Activated CD4-positive, CD25-positive, alpha-beta regulatory T cell treated with anti-CD3 and anti-CD28 coated beads, Interleukin-2, amount 50 U/mL, for 16 hours (primary cell): ENCODE results near the gene RPS15.

Experiments used
- DNase-seq: peaks from one replicate; pipeline ENCODE4 v3.0.0-alpha.2; 2020; ENCODE audit warnings: low read depth, low spot score

The RPS15 gene

DNA sequence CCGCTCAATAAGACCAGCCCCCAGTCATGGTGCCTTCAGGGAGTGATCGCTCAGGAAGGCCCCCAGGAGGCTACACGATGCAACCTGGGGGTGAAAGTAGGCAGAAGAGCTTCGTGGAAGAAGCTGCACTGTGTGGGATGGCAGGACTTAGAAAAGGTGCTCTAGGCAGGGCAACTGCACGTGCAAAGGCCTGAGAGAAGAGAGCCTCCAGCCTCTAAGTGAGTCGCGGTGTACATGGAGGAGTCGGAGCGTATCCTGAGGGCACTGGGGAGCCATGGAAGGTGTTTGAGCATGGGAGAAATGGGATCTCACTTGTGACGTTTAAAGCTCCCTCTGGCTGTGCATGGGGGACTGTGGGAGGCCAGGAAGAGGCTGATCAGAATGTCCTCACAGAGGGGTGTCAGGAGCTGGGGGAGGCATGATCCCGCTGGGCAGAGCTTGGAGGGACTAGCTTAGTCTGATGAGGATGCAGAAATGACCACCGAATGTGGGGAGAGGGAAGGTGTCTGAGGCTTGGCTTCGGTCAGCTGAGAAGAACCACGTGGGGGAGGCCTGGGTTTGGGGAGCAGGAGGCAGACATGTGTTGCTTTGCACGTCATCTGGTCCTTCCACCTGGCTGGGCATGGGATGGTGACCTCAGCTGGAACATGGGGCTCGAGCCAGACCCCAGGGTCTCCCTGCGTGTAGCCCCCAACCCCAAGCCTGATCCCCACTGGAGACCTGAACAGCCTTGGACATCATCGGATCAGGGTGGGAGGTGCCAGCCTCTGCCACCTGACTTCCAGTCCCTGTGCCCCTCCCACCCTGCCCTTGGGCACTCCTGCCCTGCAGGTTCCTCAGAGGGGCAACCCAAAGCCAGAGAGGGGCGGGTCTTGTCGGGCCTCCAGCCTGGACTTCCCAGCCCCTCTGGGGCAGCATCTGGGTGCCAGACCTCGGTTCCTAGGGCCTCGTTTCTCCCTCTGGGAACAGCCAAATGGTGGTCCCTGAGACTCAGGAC, 12.8 kb downstream of the RPS15 start:
- no peak for DNase-seq

DNA sequence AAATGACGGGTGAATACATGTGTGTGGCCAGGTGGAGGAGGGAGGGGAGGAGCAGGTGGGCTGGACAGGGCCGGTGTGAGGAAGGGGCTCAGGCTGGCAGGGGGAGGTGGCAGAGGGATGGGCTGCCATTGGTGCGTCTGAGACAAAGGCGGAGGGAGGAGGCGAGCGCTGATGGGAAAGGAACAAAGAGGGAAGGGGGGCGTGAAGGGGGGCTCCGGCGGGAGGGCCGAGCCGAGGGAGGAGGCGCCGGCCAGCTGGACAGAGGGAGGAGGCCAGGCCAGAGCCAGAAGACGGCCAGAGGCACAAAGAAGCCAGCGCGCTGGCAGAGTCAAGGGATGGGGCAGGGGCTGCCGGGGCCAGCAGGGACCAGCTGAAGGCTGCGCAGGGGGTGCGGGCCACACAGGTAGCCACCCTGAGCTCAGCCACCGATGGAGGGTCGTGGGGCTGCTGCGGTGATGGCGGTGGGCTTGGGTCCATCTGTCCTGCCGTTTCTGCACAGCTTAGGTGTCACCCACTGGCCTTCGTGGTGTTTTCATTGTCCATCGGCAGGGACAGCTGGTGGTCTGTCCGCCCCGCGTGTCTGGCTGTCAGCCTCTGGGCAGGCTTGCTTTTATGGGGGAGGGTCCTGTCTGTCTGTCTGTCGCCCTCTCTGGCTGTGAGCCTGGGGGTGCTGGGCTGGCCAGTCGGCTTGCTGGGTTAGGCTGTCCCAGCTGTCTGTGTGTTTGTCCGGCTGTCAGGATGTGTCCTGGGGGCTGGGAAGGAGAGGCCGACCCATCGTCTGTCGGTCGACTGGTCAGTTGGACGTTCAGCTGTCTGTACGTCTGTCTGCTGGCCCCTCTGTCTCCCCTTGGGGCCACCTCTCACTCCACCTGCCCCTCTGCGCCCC, 14.0 kb downstream of the RPS15 start:
- no peak for DNase-seq

DNA sequence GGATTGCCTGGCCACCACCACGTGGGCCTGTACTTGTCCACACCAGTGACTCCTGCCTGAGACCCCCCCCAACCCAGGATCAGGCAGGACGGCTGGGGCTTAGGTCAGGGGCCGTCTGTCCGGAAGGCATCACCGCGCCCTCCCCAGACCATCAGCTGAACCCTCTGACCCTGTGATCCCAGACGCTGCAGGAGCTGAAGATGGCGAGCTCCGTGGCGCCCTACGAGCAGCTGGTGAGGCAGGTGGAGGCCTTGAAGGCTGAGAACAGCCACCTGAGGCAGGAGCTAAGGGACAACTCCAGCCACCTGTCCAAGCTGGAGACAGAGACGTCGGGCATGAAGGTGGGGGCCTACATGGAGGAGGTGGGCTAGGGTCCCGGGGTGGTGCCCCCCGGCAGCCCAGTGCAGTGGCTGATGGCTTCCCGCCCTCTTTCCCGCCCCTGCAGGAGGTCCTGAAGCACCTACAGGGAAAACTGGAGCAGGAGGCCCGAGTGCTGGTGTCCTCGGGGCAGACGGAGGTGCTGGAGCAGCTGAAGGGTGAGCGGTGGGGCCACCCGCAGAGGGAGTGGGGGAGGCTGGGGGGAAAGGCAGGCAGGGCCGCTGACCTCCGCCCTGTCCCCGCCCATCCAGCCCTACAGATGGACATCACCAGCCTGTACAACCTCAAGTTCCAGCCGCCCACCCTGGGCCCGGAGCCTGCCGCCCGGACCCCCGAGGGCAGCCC, 14.8 kb downstream of the RPS15 start:
- no peak for DNase-seq

DNA sequence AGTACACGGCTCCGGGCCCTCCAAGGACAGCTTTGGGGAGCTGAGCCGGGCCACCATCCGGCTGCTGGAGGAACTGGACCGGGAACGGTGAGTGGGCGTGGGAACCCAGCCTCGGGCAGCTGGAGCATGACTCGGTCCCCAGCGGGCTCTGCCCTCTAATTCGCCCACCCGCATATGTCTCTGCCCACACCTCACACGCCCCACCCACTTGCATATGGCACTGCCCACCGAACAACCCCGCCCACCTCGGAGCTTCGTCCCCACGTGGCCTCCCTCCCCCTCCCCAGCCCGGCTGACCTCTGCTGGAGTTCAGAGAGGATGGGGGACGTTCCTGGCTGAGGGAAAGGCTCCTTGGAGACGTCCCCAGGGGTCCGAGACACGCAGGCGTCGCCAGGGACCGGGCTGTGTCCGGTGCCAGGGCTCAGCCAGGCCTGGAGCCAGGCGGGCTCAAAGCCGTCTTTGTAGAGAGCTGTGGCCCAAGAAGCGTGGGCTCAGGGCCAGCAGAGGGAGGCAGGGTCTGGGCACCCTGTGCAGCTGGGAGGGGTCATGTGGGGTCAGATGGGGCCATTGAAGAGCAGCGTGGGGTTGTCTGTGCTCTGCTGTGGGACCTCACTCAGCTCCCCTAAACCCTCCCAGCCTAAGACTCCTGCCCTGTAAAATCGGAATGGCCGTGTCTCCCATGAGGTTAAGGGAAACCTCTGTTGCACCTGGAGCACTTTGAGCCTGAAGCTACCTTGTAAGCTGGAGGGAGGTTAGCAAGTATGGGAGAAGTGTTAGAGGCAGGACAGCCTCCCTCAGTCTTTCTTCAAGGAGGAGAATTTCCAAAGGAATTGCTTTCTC, 15.5 kb downstream of the RPS15 start:
- no peak for DNase-seq

DNA sequence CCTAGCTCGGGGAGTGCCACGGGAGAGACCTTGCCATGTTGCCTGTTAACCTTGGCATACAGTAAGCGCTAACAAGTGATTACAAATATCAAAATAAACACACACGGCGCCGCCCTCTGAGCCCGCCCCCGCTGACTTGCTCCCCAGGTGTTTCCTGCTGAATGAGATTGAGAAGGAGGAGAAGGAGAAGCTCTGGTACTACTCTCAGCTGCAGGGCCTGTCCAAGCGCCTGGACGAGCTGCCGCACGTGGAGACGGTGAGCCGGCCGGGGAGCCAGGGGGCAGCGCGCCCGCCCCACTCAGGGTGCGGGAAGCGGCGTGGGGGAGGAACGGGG, 16.8 kb downstream of the RPS15 start:
- no peak for DNase-seq

DNA sequence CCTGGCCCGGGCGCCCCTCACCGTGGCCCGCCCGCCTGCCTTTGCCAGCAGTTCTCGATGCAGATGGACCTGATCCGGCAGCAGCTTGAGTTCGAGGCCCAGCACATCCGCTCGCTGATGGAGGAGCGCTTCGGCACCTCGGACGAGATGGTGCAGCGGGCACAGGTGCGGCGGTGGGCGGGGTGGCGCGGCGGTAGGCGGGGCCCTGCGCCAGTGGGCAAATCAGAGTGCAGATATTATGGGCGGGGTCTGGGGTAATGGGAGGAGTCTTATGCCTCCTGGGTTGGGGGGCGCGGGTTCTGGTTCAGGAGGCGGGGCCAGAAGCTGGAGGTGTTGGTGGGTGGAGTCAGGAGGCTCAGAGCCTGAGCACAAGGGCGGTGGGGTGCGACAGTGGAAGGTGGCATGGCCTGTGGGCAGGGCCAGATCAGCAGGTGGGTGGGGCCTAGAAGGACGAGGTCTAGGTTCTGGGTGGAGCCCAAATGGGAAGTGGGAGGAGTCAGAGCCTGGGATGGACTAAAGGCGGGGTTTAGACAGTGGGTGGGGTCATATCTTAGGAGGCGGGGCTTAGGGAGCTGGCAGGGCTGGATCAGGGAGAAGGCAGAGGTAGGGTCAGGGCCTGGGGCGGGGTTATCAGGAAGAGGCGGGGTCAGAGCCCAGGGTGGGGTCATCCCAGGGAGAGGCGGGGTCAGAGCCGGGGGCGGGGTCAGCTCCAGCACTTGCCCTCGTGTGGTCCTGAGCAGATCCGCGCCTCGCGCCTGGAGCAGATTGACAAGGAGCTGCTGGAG, 17.3 kb downstream of the RPS15 start:
- DNase-seq, result no peak

DNA sequence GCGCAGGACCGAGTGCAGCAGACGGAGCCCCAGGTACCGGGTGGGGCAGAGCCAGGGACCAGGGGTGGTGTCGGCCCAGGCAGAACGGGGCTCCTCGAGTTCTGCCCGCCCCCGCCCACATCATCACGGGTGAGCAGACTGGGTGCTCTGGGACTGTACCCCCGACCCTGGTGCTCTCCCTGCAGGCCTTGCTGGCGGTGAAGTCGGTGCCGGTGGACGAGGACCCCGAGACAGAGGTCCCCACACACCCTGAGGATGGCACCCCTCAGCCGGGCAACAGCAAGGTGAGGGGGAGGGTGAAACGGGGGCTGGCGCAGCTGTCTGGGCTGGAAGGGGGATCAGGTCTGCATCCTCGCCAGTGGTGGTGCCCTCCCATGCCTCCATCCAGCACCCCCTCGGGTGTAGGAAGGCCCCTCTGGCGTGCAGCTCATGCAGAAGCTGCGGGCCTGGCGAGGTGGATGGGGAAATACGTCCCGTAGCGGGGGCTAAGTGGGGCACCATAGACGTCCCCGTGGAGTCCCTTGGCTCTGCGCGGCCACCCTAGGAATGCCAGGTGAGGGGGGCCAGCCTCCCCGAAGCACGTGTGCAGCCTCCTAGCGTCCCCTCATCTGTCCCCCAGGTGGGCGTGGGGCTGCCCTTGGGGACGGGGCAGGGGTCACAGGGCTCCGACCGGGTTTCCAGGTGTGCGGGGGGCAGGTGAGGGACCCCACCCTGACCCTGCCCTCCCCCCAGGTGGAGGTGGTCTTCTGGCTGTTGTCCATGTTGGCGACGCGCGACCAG, 18.1 kb downstream of the RPS15 start:
- DNase-seq, result no peak

DNA sequence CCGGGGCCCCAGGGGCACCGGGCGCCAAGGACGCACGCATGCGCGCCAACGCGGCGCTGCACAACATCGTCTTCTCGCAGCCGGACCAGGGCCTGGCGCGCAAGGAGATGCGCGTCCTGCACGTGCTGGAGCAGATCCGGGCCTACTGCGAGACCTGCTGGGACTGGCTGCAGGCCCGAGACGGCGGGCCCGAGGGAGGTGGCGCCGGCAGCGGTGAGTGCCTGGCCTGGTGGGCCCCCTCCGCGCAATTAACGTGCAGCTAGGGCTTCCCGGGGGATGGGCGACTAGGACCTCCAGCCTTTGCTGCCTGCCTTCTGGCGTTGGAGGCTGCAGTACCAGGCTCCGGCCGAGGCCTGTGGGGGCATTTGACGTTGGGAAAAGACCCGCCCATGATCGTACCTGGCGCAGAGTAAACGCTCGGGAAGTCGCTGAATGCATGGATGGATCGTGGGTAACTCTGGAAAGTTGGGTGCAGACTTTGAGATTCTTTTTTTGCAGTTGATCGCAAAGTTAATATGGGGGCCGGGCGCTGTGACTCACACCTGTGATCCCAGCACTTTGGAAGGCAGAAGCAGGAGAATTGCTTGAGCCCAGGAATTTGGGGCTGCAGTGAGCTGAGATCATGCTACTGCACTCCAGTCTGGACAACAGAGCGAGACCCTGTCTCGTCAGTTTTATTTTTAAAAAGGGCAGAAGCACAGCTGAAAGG, 19.0 kb downstream of the RPS15 start:
- no peak for DNase-seq

DNA sequence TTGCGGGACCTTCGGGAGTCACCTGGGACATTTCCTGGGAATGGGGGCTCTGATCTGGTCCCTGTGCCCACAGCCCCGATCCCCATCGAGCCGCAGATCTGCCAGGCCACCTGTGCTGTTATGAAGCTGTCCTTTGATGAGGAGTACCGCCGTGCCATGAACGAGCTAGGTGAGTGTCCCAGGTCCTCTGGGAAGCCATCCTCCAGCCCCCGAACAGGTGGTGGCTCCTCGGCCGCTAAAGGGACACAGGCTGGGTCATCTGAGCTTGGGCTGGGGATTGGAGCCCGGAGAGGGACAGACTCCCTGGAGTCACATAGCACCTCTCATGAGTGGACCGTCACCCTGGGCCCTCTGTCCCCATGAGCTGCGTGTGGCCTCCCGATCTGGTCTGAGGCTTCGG, 19.7 kb downstream of the RPS15 start:
- DNase-seq, result no peak

DNA sequence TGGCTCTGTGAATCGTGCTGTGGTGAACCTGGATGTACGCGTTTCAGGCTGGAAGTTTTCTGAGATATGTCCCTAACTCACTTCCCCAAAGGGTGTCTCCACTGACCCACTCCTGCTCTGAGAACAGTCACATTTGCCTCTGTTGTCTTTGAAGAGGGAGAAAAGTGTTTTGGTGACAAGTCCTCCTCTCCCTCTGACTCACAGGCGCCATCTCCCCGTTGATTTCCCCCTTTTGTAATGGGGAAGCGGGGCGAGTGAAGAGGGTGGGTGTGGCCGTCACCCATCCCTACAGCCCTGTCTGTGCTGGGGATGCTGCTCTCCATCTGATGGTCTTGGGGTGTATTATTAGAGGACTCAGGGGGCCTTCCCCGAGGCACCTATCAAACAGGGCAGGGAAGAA, 21.3 kb downstream of the RPS15 start:
- DNase-seq, result no peak

DNA sequence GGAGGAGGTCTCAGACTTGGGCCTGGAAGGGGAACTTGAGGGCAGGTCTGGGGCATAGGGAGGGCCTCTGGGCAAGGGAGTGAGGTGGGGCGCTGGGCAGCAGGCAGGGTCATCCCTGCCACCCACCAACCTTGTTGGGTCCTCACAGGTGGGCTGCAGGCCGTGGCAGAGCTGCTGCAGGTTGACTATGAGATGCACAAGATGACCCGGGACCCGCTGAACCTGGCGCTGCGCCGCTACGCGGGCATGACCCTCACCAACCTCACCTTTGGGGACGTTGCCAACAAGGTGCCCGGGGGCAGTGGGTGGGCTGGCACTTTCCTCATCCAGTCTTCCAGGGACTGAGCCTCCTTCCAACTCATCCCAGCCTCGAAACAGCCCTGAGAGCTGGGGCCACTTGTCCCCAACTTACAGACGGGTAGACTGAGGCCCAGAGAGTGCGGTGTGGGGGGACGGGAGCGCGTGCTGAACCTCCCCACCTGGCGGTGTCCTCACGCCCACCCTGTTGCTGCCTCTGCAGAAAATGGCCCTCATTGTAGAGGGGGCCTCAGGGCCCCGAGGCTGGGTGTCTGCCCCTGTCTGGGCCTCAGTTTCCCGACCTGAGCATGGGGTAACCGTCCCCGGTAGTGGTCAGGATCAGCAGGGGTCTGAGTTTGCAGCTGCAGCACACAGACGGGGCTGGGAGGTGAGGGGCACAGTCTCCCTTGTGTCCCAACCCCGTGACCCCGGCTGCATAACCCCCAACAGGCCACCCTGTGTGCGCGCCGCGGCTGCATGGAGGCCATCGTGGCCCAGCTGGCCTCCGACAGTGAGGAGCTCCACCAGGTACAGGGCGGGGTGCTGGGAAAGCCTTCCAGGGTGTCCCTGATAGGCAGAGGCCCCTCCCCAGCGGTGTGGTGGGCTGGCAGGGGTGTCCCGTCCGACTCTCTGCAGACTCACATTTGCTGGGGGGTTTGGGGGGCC, 22.1 kb downstream of the RPS15 start:
- DNase-seq, result no peak

DNA sequence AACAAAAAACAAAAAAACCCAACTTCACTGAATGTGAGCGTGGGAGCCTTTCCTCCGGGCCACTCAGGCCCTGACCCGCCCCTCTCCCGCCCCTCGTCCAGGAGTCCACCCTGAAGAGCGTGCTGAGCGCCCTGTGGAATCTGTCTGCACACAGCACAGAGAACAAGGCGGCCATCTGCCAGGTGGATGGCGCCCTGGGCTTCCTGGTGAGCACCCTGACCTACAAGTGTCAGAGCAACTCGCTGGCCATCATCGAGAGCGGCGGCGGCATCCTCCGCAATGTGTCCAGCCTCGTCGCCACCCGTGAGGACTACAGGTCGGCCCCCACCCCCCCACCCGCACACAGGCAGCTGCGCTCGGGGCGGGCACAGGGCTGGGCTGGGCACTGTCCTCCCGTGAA, 23.7 kb downstream of the RPS15 start:
- no peak for DNase-seq

DNA sequence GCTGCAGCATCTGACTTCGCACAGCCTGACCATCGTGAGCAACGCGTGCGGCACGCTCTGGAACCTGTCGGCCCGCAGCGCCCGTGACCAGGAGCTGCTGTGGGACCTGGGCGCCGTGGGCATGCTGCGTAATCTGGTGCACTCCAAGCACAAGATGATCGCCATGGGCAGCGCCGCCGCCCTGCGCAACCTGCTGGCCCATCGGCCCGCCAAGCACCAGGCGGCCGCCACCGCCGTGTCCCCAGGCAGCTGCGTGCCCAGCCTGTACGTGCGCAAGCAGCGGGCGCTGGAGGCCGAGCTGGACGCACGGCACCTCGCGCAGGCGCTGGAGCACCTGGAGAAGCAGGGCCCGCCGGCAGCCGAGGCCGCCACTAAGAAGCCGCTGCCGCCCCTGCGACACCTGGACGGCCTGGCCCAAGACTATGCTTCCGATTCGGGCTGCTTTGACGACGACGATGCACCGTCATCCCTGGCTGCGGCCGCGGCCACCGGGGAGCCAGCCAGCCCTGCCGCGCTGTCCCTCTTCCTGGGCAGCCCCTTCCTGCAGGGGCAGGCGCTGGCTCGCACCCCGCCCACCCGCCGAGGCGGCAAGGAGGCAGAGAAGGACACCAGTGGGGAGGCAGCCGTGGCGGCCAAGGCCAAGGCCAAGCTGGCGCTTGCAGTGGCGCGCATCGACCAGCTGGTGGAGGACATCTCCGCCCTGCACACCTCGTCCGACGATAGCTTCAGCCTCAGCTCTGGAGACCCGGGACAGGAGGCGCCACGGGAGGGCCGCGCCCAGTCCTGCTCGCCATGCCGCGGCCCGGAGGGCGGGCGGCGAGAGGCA, 27.2 kb downstream of the RPS15 start:
- DNase-seq, result no peak

DNA sequence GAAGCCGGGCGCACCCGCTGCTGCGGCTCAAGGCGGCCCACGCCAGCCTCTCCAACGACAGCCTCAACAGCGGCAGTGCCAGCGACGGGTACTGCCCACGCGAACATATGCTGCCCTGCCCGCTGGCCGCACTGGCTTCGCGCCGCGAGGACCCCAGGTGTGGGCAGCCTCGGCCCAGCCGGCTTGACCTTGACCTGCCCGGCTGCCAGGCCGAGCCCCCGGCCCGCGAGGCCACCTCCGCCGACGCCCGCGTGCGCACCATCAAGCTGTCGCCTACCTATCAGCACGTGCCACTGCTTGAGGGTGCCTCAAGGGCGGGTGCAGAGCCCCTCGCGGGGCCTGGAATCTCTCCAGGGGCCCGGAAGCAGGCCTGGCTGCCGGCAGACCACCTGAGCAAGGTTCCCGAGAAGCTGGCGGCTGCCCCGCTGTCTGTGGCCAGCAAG, 27.8 kb downstream of the RPS15 start:
- DNase-seq, result no peak

DNA sequence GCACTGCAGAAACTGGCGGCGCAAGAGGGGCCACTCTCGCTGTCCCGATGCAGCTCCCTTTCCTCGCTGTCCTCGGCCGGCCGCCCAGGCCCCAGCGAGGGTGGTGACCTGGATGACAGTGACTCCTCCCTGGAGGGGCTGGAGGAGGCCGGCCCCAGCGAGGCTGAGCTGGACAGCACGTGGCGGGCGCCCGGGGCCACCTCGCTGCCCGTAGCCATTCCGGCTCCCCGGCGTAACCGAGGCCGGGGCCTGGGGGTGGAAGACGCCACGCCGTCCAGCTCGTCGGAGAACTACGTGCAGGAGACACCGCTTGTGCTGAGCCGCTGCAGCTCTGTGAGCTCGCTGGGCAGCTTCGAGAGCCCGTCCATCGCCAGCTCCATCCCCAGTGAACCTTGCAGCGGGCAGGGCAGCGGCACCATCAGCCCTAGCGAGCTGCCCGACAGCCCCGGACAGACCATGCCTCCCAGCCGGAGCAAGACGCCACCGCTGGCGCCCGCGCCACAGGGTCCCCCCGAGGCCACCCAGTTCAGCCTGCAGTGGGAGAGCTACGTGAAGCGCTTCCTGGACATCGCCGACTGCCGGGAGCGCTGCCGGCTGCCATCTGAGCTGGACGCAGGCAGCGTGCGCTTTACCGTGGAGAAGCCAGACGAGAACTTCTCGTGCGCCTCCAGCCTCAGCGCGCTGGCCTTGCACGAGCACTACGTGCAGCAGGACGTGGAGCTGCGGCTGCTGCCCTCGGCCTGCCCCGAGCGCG, 28.4 kb downstream of the RPS15 start:
- no peak for DNase-seq

DNA sequence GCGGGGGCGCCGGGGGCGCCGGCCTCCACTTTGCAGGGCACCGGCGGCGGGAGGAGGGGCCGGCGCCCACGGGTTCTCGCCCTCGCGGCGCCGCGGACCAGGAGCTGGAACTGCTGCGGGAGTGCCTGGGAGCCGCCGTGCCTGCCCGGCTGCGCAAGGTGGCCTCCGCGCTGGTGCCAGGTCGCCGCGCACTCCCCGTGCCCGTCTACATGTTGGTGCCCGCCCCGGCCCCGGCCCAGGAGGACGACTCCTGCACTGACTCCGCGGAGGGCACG, 29.0 kb downstream of the RPS15 start:
- no peak for DNase-seq
